GM23248 (cell line): Measurements from ENCODE around the gene CCDC15.

Experiments used
- EZH2 ChIP-seq: fragments of 200-600 bp; sonication (generic); IDR thresholded peaks from 2 replicates; pipeline ENCODE4 v1.6.1; 2018; ENCODE audit warnings: antibody characterized with exemption, mild to moderate bottlenecking; ENCODE audit not compliant: insufficient read depth, poor library complexity, severe bottlenecking
- EZH2phosphoT487 ChIP-seq: fragments of 200-600 bp; sonication (generic); IDR thresholded peaks from 2 replicates; pipeline ENCODE4 v1.6.1; 2018; ENCODE audit warnings: antibody characterized with exemption, moderate library complexity, mild to moderate bottlenecking, low read depth; ENCODE audit not compliant: insufficient read depth

- TF ChIP-seq EZH2 = no peak
- no peak for TF ChIP-seq EZH2phosphoT487
Measured at GRCh38 chr11:125061281-125061680, 107.3 kb downstream of the CCDC15 start.
